Mucosa of descending colon (tissue), 3 donors: ENCODE measurements around the gene PKP1. TPM values are rescaled to one million over a fixed set of nuclear protein-coding genes. Genes with fewer than 3 reads are reported as not detected.

Experiments
- ATAC-seq: fragments of 200-7000 bp; cut with Tn5 transposase; one replicate; pipeline ENCODE4 v1.9.1; 2020; ENCODE audit warnings: mild to moderate bottlenecking, moderate library complexity
- DNase-seq, 3 donors: peaks; one replicate each; pipeline ENCODE4 v3.0.0-alpha.2; 2020
- H3K36me3 ChIP-seq: fragments of 200-600 bp; one replicate; pipeline ENCODE4 v1.8.0; 2021; ENCODE audit warnings: low read depth, mild to moderate bottlenecking
- H3K4me1 ChIP-seq: fragments of 200-600 bp; one replicate; pipeline ENCODE4 v1.8.0; 2021; ENCODE audit warnings: low read depth, mild to moderate bottlenecking
- H3K4me3 ChIP-seq: fragments of 200-600 bp; one replicate; pipeline ENCODE4 v1.8.0; 2021; ENCODE audit warnings: mild to moderate bottlenecking
- H3K9me3 ChIP-seq: fragments of 200-600 bp; one replicate; pipeline ENCODE4 v1.8.0; 2021; ENCODE audit warnings: mild to moderate bottlenecking
- CTCF ChIP-seq: fragments of 200-600 bp; IDR thresholded peaks from one replicate; pipeline ENCODE4 v1.8.0; 2022; ENCODE audit warnings: antibody characterized with exemption, mild to moderate bottlenecking
- intact Hi-C, 2 donors: fragments of 100-400 bp; cut with DNase I in 1 of 2; cut with micrococcal nuclease in 1 of 2; formaldehyde crosslinking; loops; one replicate each; pipeline versions ENCODE4 v1.11.0 to v1.11.1; 2022; cut with DNase I, micrococcal nuclease
- total RNA-seq, 3 donors: library from RNA; stranded (reverse); fragmentation: NEBNext Ultra II Directional in 2 of 3; extraction: Animal tissue kit (Norgen Biotek cat#: 25700) in 2 of 3; gene quantifications; one replicate each; pipeline versions ENCODE4 v1.2.1 to v1.2.4, GENCODE V29; 2021 to 2023
- donor health status: DM: no; HTN: no; CAD: no; lungs with moderate emphysema.
- donor health status: DM: no; HTN: no; CAD: no.
- donor health status: DM: no; HTN: yes; CAD: no.

Gene PKP1
- total RNA-seq, 3 donors from 2014 or later: 0.27 to 0.41 TPM; not detected in 1

- ATAC-seq: no peak
- intact Hi-C loops: no loop called here
Measured at GRCh38 chr1:201351617-201352016, 68.3 kb downstream of the PKP1 start.

GRCh38 chr1:201353186-201353940 is 70.1 kb downstream of the PKP1 start:
- peak in 2 of 3 donors; percentile 20 to 40 for DNase-seq
- no peaks in the 10 kb centered on the region for H3K4me1 ChIP-seq
- no peaks in the 10 kb centered on the region for H3K36me3 ChIP-seq
- H3K4me3 ChIP-seq: no peak overlapping the region
- peak; percentile 66 for ATAC-seq
- no peak for TF ChIP-seq CTCF
- intact Hi-C loops: no loop called here
- H3K9me3 ChIP-seq: no peaks in the 10 kb centered on the region

More at GRCh38 chr1:201351617-201352016, 68.3 kb downstream of the PKP1 start:
- no peaks in the 10 kb centered on the region for H3K9me3 ChIP-seq
- H3K4me1 ChIP-seq: no peaks in the 10 kb centered on the region
- no peak overlapping the region for H3K4me3 ChIP-seq
- H3K36me3 ChIP-seq: no peaks in the 10 kb centered on the region
- TF ChIP-seq CTCF: no peak
- DNase-seq: no peak

- no peaks in the 10 kb centered on the region for H3K36me3 ChIP-seq
- intact Hi-C loops: no loop called here
Measured at GRCh38 chr1:201354151-201354900, 71.0 kb downstream of the PKP1 start.

GRCh38 chr1:201354901-201355295 is 71.6 kb downstream of the PKP1 start:
- no peak for ATAC-seq

More at GRCh38 chr1:201354151-201354900, 71.0 kb downstream of the PKP1 start:
- H3K4me1 ChIP-seq: no peaks in the 10 kb centered on the region
- ATAC-seq: no peak
- DNase-seq: no peak
- no peak for TF ChIP-seq CTCF
- H3K9me3 ChIP-seq: no peaks in the 10 kb centered on the region
- no peak overlapping the region for H3K4me3 ChIP-seq

GRCh38 chr1:201355471-201355870 is 72.2 kb downstream of the PKP1 start:
- Histone ChIP-seq H3K9me3 (no peaks in the 10 kb centered on the region), H3K4me3 (no peak overlapping the region), H3K36me3 (no peaks in the 10 kb centered on the region), H3K4me1 (no peaks in the 10 kb centered on the region)
- TF ChIP-seq CTCF: no peak
- DNase-seq (no peak), ATAC-seq (no peak)
- intact Hi-C loops: no loop called here

More at GRCh38 chr1:201354901-201355295, 71.6 kb downstream of the PKP1 start:
- Histone ChIP-seq H3K4me1 (no peaks in the 10 kb centered on the region), H3K36me3 (no peaks in the 10 kb centered on the region), H3K9me3 (no peaks in the 10 kb centered on the region), H3K4me3 (no peak overlapping the region)
- no peak for DNase-seq
- TF ChIP-seq CTCF: no peak
- intact Hi-C loops: no loop called here
